Hepatocyte (in vitro differentiated cells): Measurements from ENCODE around the gene ZBTB42. TPM values are rescaled to one million over a fixed set of nuclear protein-coding genes. Genes with fewer than 3 reads are reported as not detected.

Experiments used
- DNase-seq: peaks from one replicate; pipeline ENCODE4 v3.0.0-alpha.2; 2016; ENCODE audit warnings: low spot score
- H2AFZ ChIP-seq: fragments of 200-600 bp; sonication (generic); 2 replicates; pipeline ENCODE4 v1.6.0; 2016; ENCODE audit warnings: antibody characterized with exemption, mild to moderate bottlenecking
- H3K27ac ChIP-seq: fragments of 200-600 bp; sonication (generic); 2 replicates; pipeline ENCODE4 v1.5.1; 2016; ENCODE audit warnings: mild to moderate bottlenecking
- H3K27me3 ChIP-seq: fragments of 200-600 bp; sonication (generic); 2 replicates; pipeline ENCODE4 v1.6.1; 2016
- H3K36me3 ChIP-seq: fragments of 200-600 bp; sonication (generic); replicated peaks from 2 replicates; pipeline ENCODE4 v1.5.1; 2016; ENCODE audit warnings: low read depth; ENCODE audit not compliant: insufficient read depth
- H3K4me1 ChIP-seq: fragments of 200-600 bp; sonication (generic); 2 replicates; pipeline ENCODE4 v1.5.1; 2016; ENCODE audit warnings: mild to moderate bottlenecking, moderate library complexity; ENCODE audit not compliant: insufficient read depth
- H3K4me2 ChIP-seq: fragments of 200-600 bp; sonication (generic); 2 replicates; pipeline ENCODE4 v1.6.0; 2016
- H3K4me3 ChIP-seq: fragments of 200-600 bp; sonication (generic); 2 replicates; pipeline ENCODE4 v1.5.1; 2016; ENCODE audit warnings: mild to moderate bottlenecking
- H3K79me2 ChIP-seq: fragments of 200-600 bp; sonication (generic); 2 replicates; pipeline ENCODE4 v1.6.0; 2017; ENCODE audit warnings: mild to moderate bottlenecking
- H3K9me2 ChIP-seq: fragments of 200-600 bp; sonication (generic); replicated peaks from 2 replicates; pipeline ENCODE4 v1.6.0; 2017; ENCODE audit warnings: mild to moderate bottlenecking; ENCODE audit not compliant: insufficient read depth
- H3K9me3 ChIP-seq: fragments of 200-600 bp; sonication (generic); 2 replicates; pipeline ENCODE4 v1.5.1; 2016; ENCODE audit warnings: low read depth, mild to moderate bottlenecking
- H4K20me1 ChIP-seq: fragments of 200-600 bp; sonication (generic); 2 replicates; pipeline ENCODE4 v1.6.0; 2016; ENCODE audit warnings: mild to moderate bottlenecking; ENCODE audit not compliant: insufficient read depth, poor library complexity, severe bottlenecking
- CTCF ChIP-seq: fragments of 200-600 bp; sonication (generic); IDR thresholded peaks from 2 replicates; pipeline ENCODE4 v1.5.1; 2016; ENCODE audit warnings: antibody characterized with exemption, mild to moderate bottlenecking; ENCODE audit not compliant: poor library complexity
- EZH2 ChIP-seq: fragments of 200-600 bp; sonication (generic); IDR thresholded peaks from 2 replicates; pipeline ENCODE4 v1.6.1; 2016; ENCODE audit warnings: antibody characterized with exemption, mild to moderate bottlenecking, borderline replicate concordance
- EZH2phosphoT487 ChIP-seq: fragments of 200-600 bp; sonication (generic); IDR thresholded peaks from one replicate; pipeline ENCODE4 v1.6.1; 2018; ENCODE audit warnings: antibody characterized with exemption, mild to moderate bottlenecking, low read depth, moderate library complexity; ENCODE audit not compliant: unreplicated experiment, severe bottlenecking
- WGBS: methylation state at CpG from one replicate; pipeline ENCODE4 v1.1.6; 2016; ENCODE audit warnings: low lambda C conversion rate; ENCODE audit errors: missing lambda C conversion rate; 5-methylcytosine and 5-hydroxymethylcytosine counted together
- polyA plus RNA-seq: library from polyadenylated mRNA; unstranded; fragments of >200 nt; fragmentation: Nextera tagmentation; extraction: Ambion mirVana; gene quantifications from 2 replicates; pipeline ENCODE4 v1.2.1, GENCODE V29; 2016
- total RNA-seq: library from RNA; depleted of rRNA; stranded (reverse); fragments of >200 nt; gene quantifications from 2 replicates; pipeline ENCODE4 v1.2.3, GENCODE V29; 2014

The ZBTB42 gene
- total and polyA plus RNA-seq, 2 experiments from 2014 or later: 3.6 to 8.6 TPM

- no peaks in the 10 kb centered on the region for H3K27me3 ChIP-seq
- no peaks in the 10 kb centered on the region for H3K9me3 ChIP-seq
- no peaks in the 10 kb centered on the region for H3K9me2 ChIP-seq
- no peak overlapping the region for H2AFZ ChIP-seq
- no peak overlapping the region for H3K27ac ChIP-seq
- H3K36me3 ChIP-seq: no peaks in the 10 kb centered on the region
- no peak for TF ChIP-seq CTCF
- TF ChIP-seq EZH2: no peak
- TF ChIP-seq EZH2phosphoT487: no peak
- peak; percentile 6 for DNase-seq
- H4K20me1 ChIP-seq: no peaks in the 10 kb centered on the region
- no peak overlapping the region for H3K4me2 ChIP-seq
- no peak overlapping the region for H3K4me3 ChIP-seq
- H3K4me1 ChIP-seq: peaks cover 10% of the 10 kb centered on the region
- WGBS: 89% methylated on average over 22 of the region's 22 CpGs
- H3K79me2 ChIP-seq: peaks cover 3% of the 10 kb centered on the region
Observed at GRCh38 chr14:104822821-104823615, 22.1 kb downstream of the ZBTB42 start.

- no peak overlapping the region for H3K4me2 ChIP-seq
- no peak overlapping the region for H2AFZ ChIP-seq
- no peaks in the 10 kb centered on the region for H3K9me3 ChIP-seq
- TF ChIP-seq EZH2phosphoT487 (no peak), EZH2 (no peak), CTCF (no peak)
- 98% methylated on average over 2 of the region's 2 CpGs for WGBS
- no peaks in the 10 kb centered on the region for H3K9me2 ChIP-seq
- H3K27ac ChIP-seq: no peak overlapping the region
- peaks cover 10% of the 10 kb centered on the region for H3K4me1 ChIP-seq
- no peaks in the 10 kb centered on the region for H3K27me3 ChIP-seq
- no peaks in the 10 kb centered on the region for H3K79me2 ChIP-seq
- no peak overlapping the region for H3K4me3 ChIP-seq
- DNase-seq: no peak
- H3K36me3 ChIP-seq: no peaks in the 10 kb centered on the region
- no peaks in the 10 kb centered on the region for H4K20me1 ChIP-seq
Observed at GRCh38 chr14:104824353-104824997, 23.6 kb downstream of the ZBTB42 start.

- 2% methylated on average over 20 of the region's 54 CpGs for WGBS
- H3K9me3 ChIP-seq: no peaks in the 10 kb centered on the region
- H3K4me1 ChIP-seq: peaks cover 10% of the 10 kb centered on the region
- H4K20me1 ChIP-seq: no peaks in the 10 kb centered on the region
- H3K79me2 ChIP-seq: no peaks in the 10 kb centered on the region
- H3K36me3 ChIP-seq: no peaks in the 10 kb centered on the region
- peak; percentile 94 for DNase-seq
- H2AFZ ChIP-seq: peak overlapping the region; percentile 63
- TF ChIP-seq EZH2phosphoT487: no peak
- peak; percentile 79 for TF ChIP-seq CTCF
- H3K27ac ChIP-seq: peak overlapping the region; percentile 87
- H3K4me3 ChIP-seq: peak overlapping the region; percentile 67
- H3K27me3 ChIP-seq: no peaks in the 10 kb centered on the region
- H3K4me2 ChIP-seq: peak overlapping the region; percentile 97
- H3K9me2 ChIP-seq: no peaks in the 10 kb centered on the region
Observed at GRCh38 chr14:104826189-104826860, 25.4 kb downstream of the ZBTB42 start.
